ENCODE measurements around the gene MLLT10. TPM values are rescaled to one million over a fixed set of nuclear protein-coding genes. Genes with fewer than 3 reads are reported as not detected.
"Not testable (repeated sequence)": the region's sequence is repeated elsewhere in the genome, so short reads cannot be mapped to it uniquely, and the experiment has no call there.

The MLLT10 gene
- polyA plus RNA-seq, 4 donors: 42.4 to 49.3 (median 47.3) TPM

GRCh38 chr10:21681156-21681555 is 147.1 kb downstream of the MLLT10 start:
- DNase-seq (ENCODE audit: low read depth in 4 of 4, low spot score in 3 of 4): no peak

GRCh38 chr10:21687266-21688008 is 153.4 kb downstream of the MLLT10 start:
- no peak for DNase-seq (ENCODE audit: low read depth in 4 of 4, low spot score in 3 of 4)

GRCh38 chr10:21688009-21688332 is 153.9 kb downstream of the MLLT10 start:
- DNase-seq (ENCODE audit: low read depth in 4 of 4, low spot score in 3 of 4): no peak

- no peak for DNase-seq (ENCODE audit: low read depth in 4 of 4, low spot score in 3 of 4)
These were observed 154.8 kb downstream of the MLLT10 start for GRCh38 chr10:21688870-21689269.

GRCh38 chr10:21689881-21690280 is 155.8 kb downstream of the MLLT10 start:
- DNase-seq (ENCODE audit: low read depth in 4 of 4, low spot score in 3 of 4): no peak

- no peak for DNase-seq (ENCODE audit: low read depth in 4 of 4, low spot score in 3 of 4)
These were observed 158.9 kb downstream of the MLLT10 start for GRCh38 chr10:21692916-21693315.

- no peak for DNase-seq (ENCODE audit: low read depth in 4 of 4, low spot score in 3 of 4)
These were observed 159.4 kb downstream of the MLLT10 start for GRCh38 chr10:21693418-21693817.

- DNase-seq (ENCODE audit: low read depth in 4 of 4, low spot score in 3 of 4): no peak
These were observed 160.6 kb downstream of the MLLT10 start for GRCh38 chr10:21694631-21695030.

GRCh38 chr10:21696302-21696701 is 162.3 kb downstream of the MLLT10 start:
- no peak for DNase-seq (ENCODE audit: low read depth in 4 of 4, low spot score in 3 of 4)

- DNase-seq (ENCODE audit: low read depth in 4 of 4, low spot score in 3 of 4): no peak
These were observed 165.5 kb downstream of the MLLT10 start for GRCh38 chr10:21699575-21699974.

- DNase-seq (ENCODE audit: low read depth in 4 of 4, low spot score in 3 of 4): no peak
These were observed 166.4 kb downstream of the MLLT10 start for GRCh38 chr10:21700474-21700873.

- DNase-seq (ENCODE audit: low read depth in 4 of 4, low spot score in 3 of 4): no peak
These were observed 168.6 kb downstream of the MLLT10 start for GRCh38 chr10:21702633-21703111.

GRCh38 chr10:21705142-21705827 is 171.3 kb downstream of the MLLT10 start:
- DNase-seq (ENCODE audit: low read depth in 4 of 4, low spot score in 3 of 4): no peak

- no peak for DNase-seq (ENCODE audit: low read depth in 4 of 4, low spot score in 3 of 4)
These were observed 171.8 kb downstream of the MLLT10 start for GRCh38 chr10:21705828-21706176.

- no peak for DNase-seq (ENCODE audit: low read depth in 4 of 4, low spot score in 3 of 4)
These were observed 173.5 kb downstream of the MLLT10 start for GRCh38 chr10:21707498-21707897.

GRCh38 chr10:21712975-21713374 is 178.9 kb downstream of the MLLT10 start:
- no peak for DNase-seq (ENCODE audit: low read depth in 4 of 4, low spot score in 3 of 4)

GRCh38 chr10:21715531-21716195 is 181.6 kb downstream of the MLLT10 start:
- no peak for DNase-seq (ENCODE audit: low read depth in 4 of 4, low spot score in 3 of 4)

GRCh38 chr10:21717437-21718054 is 183.5 kb downstream of the MLLT10 start:
- DNase-seq (ENCODE audit: low read depth in 4 of 4, low spot score in 3 of 4): not testable (repeated sequence)

- DNase-seq (ENCODE audit: low read depth in 4 of 4, low spot score in 3 of 4): no peak
These were observed 185.5 kb downstream of the MLLT10 start for GRCh38 chr10:21719502-21719901.

- DNase-seq (ENCODE audit: low read depth in 4 of 4, low spot score in 3 of 4): no peak
These were observed 186.1 kb downstream of the MLLT10 start for GRCh38 chr10:21720090-21720489.

GRCh38 chr10:21721000-21721665 is 187.1 kb downstream of the MLLT10 start:
- no peak for DNase-seq (ENCODE audit: low read depth in 4 of 4, low spot score in 3 of 4)
